ENCODE results near the gene QSOX2.

DNA sequence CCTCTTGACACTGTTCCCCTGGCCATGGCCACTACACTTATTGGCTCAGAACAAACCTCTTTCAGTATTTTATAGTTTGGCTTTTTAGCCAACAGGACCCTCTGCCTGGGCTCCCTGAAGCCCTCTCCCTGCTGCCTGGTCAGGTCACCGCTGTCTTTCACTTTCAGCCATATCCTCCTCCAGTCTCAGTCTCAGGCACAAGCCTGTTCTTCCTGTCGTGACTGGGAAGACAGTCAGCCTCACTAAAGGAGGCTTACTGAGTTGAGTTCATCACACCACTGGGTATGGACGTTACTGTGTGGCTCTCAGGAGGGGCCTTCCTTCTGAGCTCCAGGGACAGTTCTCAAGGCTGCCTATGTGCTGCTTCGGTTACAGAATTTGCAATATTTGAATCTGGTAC, 2.0 kb downstream of the QSOX2 start:
- TF ChIP-seq EZH2 (IDR thresholded peaks at IDR 0.05; ENCODE audit: low read depth, unreplicated experiment) (no peak), ZNF331 (CRISPR knock-in tag; IDR thresholded peaks at IDR 0.05; ENCODE audit: low read depth) (no peak), POLR2AphosphoS5 (IDR thresholded peaks at IDR 0.05; ENCODE audit: low read depth) (no peak), CREB1 (CRISPR knock-in tag; IDR thresholded peaks at IDR 0.05; ENCODE audit: low read depth) (no peak), EZH2phosphoT487 (IDR thresholded peaks at IDR 0.05; ENCODE audit: unreplicated experiment) (no peak), REST (IDR thresholded peaks at IDR 0.05; ENCODE audit: unreplicated experiment) (no peak)
- TF ChIP-seq, protein P1, sequence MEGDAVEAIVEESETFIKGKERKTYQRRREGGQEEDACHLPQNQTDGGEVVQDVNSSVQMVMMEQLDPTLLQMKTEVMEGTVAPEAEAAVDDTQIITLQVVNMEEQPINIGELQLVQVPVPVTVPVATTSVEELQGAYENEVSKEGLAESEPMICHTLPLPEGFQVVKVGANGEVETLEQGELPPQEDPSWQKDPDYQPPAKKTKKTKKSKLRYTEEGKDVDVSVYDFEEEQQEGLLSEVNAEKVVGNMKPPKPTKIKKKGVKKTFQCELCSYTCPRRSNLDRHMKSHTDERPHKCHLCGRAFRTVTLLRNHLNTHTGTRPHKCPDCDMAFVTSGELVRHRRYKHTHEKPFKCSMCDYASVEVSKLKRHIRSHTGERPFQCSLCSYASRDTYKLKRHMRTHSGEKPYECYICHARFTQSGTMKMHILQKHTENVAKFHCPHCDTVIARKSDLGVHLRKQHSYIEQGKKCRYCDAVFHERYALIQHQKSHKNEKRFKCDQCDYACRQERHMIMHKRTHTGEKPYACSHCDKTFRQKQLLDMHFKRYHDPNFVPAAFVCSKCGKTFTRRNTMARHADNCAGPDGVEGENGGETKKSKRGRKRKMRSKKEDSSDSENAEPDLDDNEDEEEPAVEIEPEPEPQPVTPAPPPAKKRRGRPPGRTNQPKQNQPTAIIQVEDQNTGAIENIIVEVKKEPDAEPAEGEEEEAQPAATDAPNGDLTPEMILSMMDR (conservative IDR thresholded peaks at IDR 0.05; ENCODE audit: low read depth in 2 of 2): no peak
